Measurements from ENCODE around the gene AATF. TPM values are rescaled to one million over a fixed set of nuclear protein-coding genes. Genes with fewer than 3 reads are reported as not detected.
A peak's percentile ranks its signal among the peaks of the same experiment; 100 is the strongest.

AATF gene
- total RNA-seq, 2 experiments from 2014 or later = 67.1 to 71.6 TPM

DNA sequence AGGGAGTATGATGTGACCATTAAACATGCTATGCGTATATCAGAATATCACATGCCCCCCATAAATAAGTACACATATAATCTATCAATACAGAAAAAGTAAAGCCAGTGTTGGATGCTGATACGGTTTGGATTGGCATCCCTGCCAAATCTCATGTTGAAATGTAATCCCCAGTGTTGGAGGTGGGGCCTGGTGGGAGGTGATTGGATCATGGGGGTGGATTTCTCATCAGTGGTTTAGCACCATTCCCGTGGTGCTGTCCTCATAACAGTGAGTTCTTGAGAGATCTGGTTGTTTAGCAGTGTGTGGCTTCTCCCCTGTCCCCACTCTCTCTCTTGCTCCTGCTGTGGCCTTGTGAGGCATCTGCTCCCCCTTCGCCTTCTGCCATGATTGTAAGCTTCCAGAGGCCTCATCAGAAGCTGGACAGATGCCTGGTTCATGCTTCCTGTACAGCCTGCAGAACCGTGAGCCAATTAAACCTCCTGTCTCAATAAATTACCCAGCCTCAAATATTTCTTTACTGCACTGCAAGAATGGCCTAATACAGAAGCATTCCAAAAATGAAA is 88.9 kb downstream of the AATF start:
- no peak for ATAC-seq (ENCODE audit: low read depth)
- Mint-ChIP-seq H3K27ac (no peak overlapping the region), H3K27me3 (no peaks in the 10 kb centered on the region), H3K4me1 (peaks cover 2% of the 10 kb centered on the region), H3K4me3 (no peak overlapping the region), H3K9me3 (no peaks in the 10 kb centered on the region), H3K36me3 (peaks cover 6% of the 10 kb centered on the region)
- POLR2A ChIA-PET = no interaction called here
- no peak for DNase-seq

GRCh38 chr17:37039269-37039668 is 90.5 kb downstream of the AATF start:
- POLR2A ChIA-PET = no interaction called here
- Mint-ChIP-seq H3K4me1 (peaks cover 6% of the 10 kb centered on the region), H3K27me3 (no peaks in the 10 kb centered on the region), H3K27ac (no peak overlapping the region), H3K4me3 (no peak overlapping the region), H3K9me3 (no peaks in the 10 kb centered on the region), H3K36me3 (peaks cover 12% of the 10 kb centered on the region)
- no peak for DNase-seq
- ATAC-seq (ENCODE audit: low read depth) = no peak

DNA sequence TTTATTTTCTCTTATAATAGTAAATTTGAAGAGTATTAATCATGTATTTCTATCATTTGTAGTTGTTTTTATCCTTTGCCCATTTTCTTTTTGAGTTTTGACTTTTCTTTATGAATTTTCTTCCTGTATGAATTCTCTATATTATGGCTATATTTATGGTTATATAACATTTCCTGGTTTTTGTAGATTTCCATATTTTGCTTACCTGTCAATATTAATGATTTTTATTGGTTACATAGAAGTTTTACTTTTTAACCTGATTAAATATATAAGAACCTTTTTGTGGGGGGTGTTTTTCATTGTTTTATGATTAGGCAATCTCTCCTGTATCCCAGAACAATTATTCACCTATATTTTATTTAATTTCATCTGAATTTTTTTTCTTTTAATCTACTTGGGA is 93.2 kb downstream of the AATF start:
- Mint-ChIP-seq H3K27me3 (no peaks in the 10 kb centered on the region), H3K9me3 (no peaks in the 10 kb centered on the region), H3K36me3 (peaks cover 13% of the 10 kb centered on the region), H3K4me3 (no peak overlapping the region), H3K4me1 (peaks cover 6% of the 10 kb centered on the region), H3K27ac (no peak overlapping the region)
- ATAC-seq (ENCODE audit: low read depth) = no peak
- no peak for DNase-seq
- POLR2A ChIA-PET = no interaction called here

DNA sequence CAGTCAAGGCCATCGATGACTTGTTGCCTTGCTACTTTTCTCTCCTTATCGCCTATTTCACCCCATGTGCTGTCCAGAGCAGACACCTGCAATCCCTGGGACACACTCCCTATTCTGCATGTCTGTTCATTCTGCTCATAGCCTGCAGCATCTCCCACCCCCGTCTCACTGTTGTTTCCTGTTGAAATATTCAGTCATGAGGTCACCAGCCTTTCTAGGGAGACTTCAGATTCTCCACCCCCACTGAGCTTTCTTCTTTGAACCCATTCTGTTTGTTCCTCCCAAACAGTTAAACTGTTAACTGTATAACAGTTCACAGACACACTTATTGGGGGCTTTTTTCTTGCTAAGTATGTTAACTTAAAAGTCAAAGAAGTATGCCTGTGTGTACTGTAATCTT is 94.4 kb downstream of the AATF start:
- no peak for DNase-seq
- Mint-ChIP-seq H3K4me3 (no peak overlapping the region), H3K9me3 (no peaks in the 10 kb centered on the region), H3K4me1 (peaks cover 10% of the 10 kb centered on the region), H3K27ac (no peak overlapping the region), H3K27me3 (no peaks in the 10 kb centered on the region), H3K36me3 (peaks cover 7% of the 10 kb centered on the region)
- POLR2A ChIA-PET = no interaction called here
- no peak for ATAC-seq (ENCODE audit: low read depth)

DNA sequence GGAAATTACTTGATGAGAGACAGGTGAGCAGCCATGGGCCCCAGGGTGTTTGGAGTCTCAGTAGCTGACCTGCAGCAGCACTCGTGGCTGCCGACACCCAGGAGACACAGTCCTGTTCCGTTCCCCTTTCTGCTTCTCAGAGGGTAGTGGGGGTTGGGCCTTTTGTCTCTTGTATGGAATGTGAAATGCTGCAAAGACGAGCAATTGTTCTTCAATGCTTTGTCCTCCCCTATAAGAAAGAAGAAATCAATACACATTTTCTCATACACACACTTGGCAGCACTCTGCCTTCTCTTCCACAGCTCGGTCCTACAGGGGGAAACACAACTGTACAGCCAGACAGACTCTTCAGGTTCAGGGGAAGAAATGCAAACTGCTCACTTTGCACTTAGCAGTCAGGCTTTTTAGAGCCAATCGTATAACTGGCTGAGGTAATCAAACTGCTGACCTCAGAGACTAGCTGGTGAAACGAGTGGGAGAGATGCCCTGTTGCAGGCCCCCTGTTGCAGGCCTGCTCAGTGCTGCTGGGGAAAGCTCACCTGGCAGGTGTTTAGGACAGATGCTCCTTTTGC is 96.7 kb downstream of the AATF start:
- peaks cover 10% of the 10 kb centered on the region for H3K4me1 Mint-ChIP-seq
- H3K27me3 Mint-ChIP-seq = no peaks in the 10 kb centered on the region
- no peak overlapping the region for H3K27ac Mint-ChIP-seq
- POLR2A ChIA-PET = interaction anchor here (0.6 kb wide), 1 partner anchor 33 kb away, joined by 3 read pairs; no protein-coding TSS in a partner anchor
- H3K4me3 Mint-ChIP-seq = no peak overlapping the region
- H3K36me3 Mint-ChIP-seq = peaks cover 7% of the 10 kb centered on the region
- ATAC-seq (ENCODE audit: low read depth) (no peak), DNase-seq (no peak)
- no peaks in the 10 kb centered on the region for H3K9me3 Mint-ChIP-seq

DNA sequence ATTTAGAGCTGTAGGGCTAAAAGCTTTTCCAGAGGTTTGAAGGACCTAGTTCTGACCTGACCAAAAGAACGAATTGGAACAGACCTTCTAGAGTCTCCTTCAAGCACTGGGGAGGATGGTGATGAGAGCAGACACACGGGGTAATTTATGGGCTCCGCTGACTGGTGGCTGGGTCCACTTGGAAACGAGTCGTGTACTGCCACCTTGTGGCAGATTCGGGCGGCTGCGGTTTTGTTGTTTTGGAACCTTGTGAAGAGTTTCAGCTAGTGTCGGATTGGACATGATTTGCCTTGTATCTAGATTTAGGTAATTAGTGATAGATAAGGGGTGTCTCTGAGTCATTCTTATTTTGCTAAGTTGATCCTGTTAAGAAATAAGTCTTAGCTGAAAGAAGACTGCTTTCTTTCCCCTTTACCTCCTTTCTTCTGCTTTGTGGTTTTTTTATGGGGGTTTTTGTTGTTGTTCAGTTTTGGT is 98.9 kb downstream of the AATF start:
- H3K36me3 Mint-ChIP-seq = peaks cover 7% of the 10 kb centered on the region
- DNase-seq = peak; percentile 74
- H3K27me3 Mint-ChIP-seq = no peaks in the 10 kb centered on the region
- H3K4me3 Mint-ChIP-seq = no peak overlapping the region
- H3K9me3 Mint-ChIP-seq = no peaks in the 10 kb centered on the region
- peak; percentile 81 for ATAC-seq (ENCODE audit: low read depth)
- H3K27ac Mint-ChIP-seq = no peak overlapping the region
- POLR2A ChIA-PET = no interaction called here
- H3K4me1 Mint-ChIP-seq = peaks cover 10% of the 10 kb centered on the region

DNA sequence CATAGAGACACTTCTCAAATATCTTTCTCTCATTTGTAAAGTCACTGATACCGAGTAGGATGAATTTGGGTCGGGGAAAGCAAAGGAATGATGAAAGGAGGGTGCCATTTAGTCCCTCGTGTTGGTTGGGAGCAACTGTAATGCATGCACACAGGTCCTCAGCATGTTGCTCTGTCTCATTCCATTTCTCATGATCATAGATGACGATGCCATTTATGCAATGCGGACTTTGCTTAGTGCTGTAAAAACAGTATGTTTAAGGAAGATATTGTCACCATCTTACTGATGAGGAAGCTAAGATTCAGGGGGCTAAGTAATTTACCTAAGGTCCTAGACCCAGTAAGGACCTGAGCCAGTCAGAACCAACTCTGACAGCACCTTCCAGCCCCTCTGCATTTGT is 100.1 kb downstream of the AATF start:
- Mint-ChIP-seq H3K4me3 (no peak overlapping the region), H3K4me1 (peaks cover 7% of the 10 kb centered on the region), H3K36me3 (peaks cover 3% of the 10 kb centered on the region), H3K9me3 (no peaks in the 10 kb centered on the region), H3K27ac (no peak overlapping the region), H3K27me3 (no peaks in the 10 kb centered on the region)
- ATAC-seq (ENCODE audit: low read depth) (no peak), DNase-seq (no peak)
- POLR2A ChIA-PET = no interaction called here

DNA sequence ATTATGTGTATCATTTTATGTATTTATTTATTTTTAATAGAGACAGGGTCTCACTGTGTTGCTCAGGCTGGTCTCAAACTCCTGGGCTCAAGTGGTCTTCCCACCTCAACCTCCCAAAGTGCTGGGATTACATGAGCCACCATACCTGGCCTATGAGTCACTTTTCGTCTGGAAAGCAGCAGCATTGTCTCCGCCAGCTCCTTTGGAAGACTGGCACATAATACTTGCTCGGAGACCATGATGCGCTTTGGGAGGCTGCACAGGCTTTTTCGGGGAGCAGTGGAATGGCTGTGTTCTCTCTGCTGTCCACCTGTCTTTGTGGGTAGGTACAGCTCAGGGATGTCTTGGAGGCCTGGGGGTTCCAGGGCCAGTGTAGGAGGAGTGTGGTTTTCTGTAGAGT is 102.2 kb downstream of the AATF start:
- Mint-ChIP-seq H3K36me3 (no peaks in the 10 kb centered on the region), H3K9me3 (no peaks in the 10 kb centered on the region), H3K27ac (no peak overlapping the region), H3K27me3 (no peaks in the 10 kb centered on the region), H3K4me1 (peaks cover 5% of the 10 kb centered on the region), H3K4me3 (no peak overlapping the region)
- POLR2A ChIA-PET = no interaction called here
- ATAC-seq (ENCODE audit: low read depth) (no peak), DNase-seq (no peak)

DNA sequence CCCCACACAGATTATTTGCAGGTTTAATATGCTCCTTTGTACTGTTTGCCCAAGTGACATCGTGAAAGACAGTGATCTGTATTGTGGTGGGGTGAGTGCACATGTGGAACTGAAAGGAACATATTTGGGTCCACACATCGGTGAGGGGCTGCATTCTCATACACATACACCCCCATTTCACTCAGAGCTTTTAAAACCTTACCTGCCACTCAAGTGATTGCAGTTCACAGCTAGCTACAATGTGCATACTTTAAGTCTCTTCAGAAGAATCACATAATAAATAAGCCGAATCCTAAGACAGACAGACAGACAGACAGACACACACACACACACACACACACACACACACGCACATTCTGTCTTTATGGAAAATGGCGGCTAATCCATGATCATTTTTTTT is 102.6 kb downstream of the AATF start:
- ATAC-seq (ENCODE audit: low read depth) (no peak), DNase-seq (no peak)
- Mint-ChIP-seq H3K36me3 (no peaks in the 10 kb centered on the region), H3K27ac (no peak overlapping the region), H3K9me3 (no peaks in the 10 kb centered on the region), H3K4me3 (no peak overlapping the region), H3K27me3 (no peaks in the 10 kb centered on the region), H3K4me1 (peaks cover 5% of the 10 kb centered on the region)
- POLR2A ChIA-PET = no interaction called here

DNA sequence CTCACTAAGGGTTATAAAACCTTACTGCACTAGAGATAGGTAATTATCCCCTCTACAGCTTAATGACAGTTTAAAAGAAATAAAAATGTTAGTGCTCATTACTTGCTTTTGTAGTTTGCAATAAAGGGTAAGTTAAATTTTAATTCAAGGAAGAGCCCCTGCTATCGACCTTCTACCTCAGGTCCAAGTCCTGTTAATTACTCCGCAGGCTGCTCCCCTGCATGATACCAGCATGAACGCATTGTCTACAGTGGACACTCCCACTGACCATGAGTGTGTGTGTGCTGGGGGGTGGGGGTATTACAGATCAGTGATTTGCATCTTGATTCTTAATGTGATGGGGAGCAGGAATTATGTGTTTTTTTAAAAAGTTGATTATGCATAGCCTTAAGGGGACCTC is 103.1 kb downstream of the AATF start:
- Mint-ChIP-seq H3K36me3 (no peaks in the 10 kb centered on the region), H3K27me3 (no peaks in the 10 kb centered on the region), H3K4me3 (no peak overlapping the region), H3K9me3 (no peaks in the 10 kb centered on the region), H3K4me1 (peaks cover 5% of the 10 kb centered on the region), H3K27ac (no peak overlapping the region)
- DNase-seq (no peak), ATAC-seq (ENCODE audit: low read depth) (no peak)
- POLR2A ChIA-PET = no interaction called here

GRCh38 chr17:37052450-37052849 is 103.7 kb downstream of the AATF start:
- Mint-ChIP-seq H3K9me3 (no peaks in the 10 kb centered on the region), H3K27me3 (no peaks in the 10 kb centered on the region), H3K4me1 (peaks cover 4% of the 10 kb centered on the region), H3K4me3 (no peak overlapping the region), H3K36me3 (no peaks in the 10 kb centered on the region), H3K27ac (no peak overlapping the region)
- ATAC-seq (ENCODE audit: low read depth) (no peak), DNase-seq (no peak)
- POLR2A ChIA-PET = no interaction called here

- no peak overlapping the region for H3K4me3 Mint-ChIP-seq
- no peaks in the 10 kb centered on the region for H3K27me3 Mint-ChIP-seq
- peaks cover 3% of the 10 kb centered on the region for H3K36me3 Mint-ChIP-seq
- no peaks in the 10 kb centered on the region for H3K4me1 Mint-ChIP-seq
- H3K9me3 Mint-ChIP-seq = no peaks in the 10 kb centered on the region
- no peak for DNase-seq
- H3K27ac Mint-ChIP-seq = no peak overlapping the region
- POLR2A ChIA-PET = no interaction called here
- ATAC-seq (ENCODE audit: low read depth) = no peak
Observed at GRCh38 chr17:37054894-37055293, 106.1 kb downstream of the AATF start.

DNA sequence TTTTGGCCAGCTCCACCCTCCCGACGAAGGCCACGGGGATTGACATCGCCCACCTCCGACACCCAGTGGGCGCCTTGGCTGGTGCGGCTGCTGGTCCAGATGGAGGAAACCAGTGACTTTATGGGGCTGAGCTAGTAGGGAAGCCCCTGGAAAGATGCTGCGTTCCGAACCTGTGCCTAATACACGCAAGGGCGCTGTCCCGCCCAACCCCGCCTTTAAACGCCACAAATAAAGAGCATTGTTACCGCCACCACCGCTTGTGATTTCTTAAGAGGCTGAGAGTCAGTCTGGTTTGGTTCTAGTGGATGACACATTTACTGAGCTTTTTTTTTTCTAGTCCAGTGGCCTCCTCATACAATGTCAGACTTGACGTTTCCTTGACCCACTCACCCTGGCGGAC is 107.9 kb downstream of the AATF start:
- Mint-ChIP-seq H3K4me3 (no peak overlapping the region), H3K4me1 (no peaks in the 10 kb centered on the region), H3K27ac (no peak overlapping the region), H3K36me3 (peaks cover 3% of the 10 kb centered on the region), H3K27me3 (no peaks in the 10 kb centered on the region), H3K9me3 (no peaks in the 10 kb centered on the region)
- no peak for ATAC-seq (ENCODE audit: low read depth)
- DNase-seq = no peak
- POLR2A ChIA-PET = no interaction called here

GRCh38 chr17:37059493-37059892 is 110.7 kb downstream of the AATF start:
- Mint-ChIP-seq H3K36me3 (peaks cover 3% of the 10 kb centered on the region), H3K27ac (no peak overlapping the region), H3K4me1 (no peaks in the 10 kb centered on the region), H3K27me3 (no peaks in the 10 kb centered on the region), H3K4me3 (no peak overlapping the region), H3K9me3 (no peaks in the 10 kb centered on the region)
- ATAC-seq (ENCODE audit: low read depth) (no peak), DNase-seq (no peak)
- POLR2A ChIA-PET = no interaction called here

GRCh38 chr17:37060094-37060493 is 111.3 kb downstream of the AATF start:
- Mint-ChIP-seq H3K27ac (no peak overlapping the region), H3K4me1 (no peaks in the 10 kb centered on the region), H3K4me3 (no peak overlapping the region), H3K9me3 (no peaks in the 10 kb centered on the region), H3K36me3 (peaks cover 3% of the 10 kb centered on the region), H3K27me3 (peaks cover 2% of the 10 kb centered on the region)
- ATAC-seq (ENCODE audit: low read depth) (no peak), DNase-seq (no peak)
- POLR2A ChIA-PET = no interaction called here

Data from activated naive CD8-positive, alpha-beta T cell treated with anti-CD3 and anti-CD28 coated beads, Interleukin-2, amount 10 ng/mL, durations not matched to agents 7 days and 5 days (primary cell).